Neuron (in vitro differentiated cells): Measurements from ENCODE around the gene PLXNA1.

Experiments
- H2AFZ ChIP-seq: one replicate; pipeline ENCODE4 v1.6.1; 2013; ENCODE audit warnings: low read depth, mild to moderate bottlenecking, inconsistent platforms, low read length, moderate library complexity
- H3K27me3 ChIP-seq: one replicate; pipeline ENCODE4 v1.6.1; 2013; ENCODE audit warnings: low read length; ENCODE audit not compliant: insufficient read depth
- H3K36me3 ChIP-seq: one replicate; pipeline ENCODE4 v1.6.1; 2013; ENCODE audit warnings: low read length; ENCODE audit not compliant: insufficient read depth
- H3K4me1 ChIP-seq: one replicate; pipeline ENCODE4 v1.6.1; 2013; ENCODE audit warnings: low read length; ENCODE audit not compliant: insufficient read depth
- H3K4me3 ChIP-seq: 2 replicates; pipeline ENCODE4 v1.5.1; 2013; ENCODE audit warnings: mild to moderate bottlenecking, low read length, moderate library complexity
- H3K9me3 ChIP-seq: one replicate; pipeline ENCODE4 v1.6.1; 2013; ENCODE audit warnings: low read length

PLXNA1 gene

GRCh38 chr3:126998728-126999127 lies 15.8 kb downstream of the PLXNA1 start:
- Histone ChIP-seq H2AFZ (no peak overlapping the region), H3K4me3 (no peak overlapping the region), H3K9me3 (no peaks in the 10 kb centered on the region), H3K36me3 (peaks cover 20% of the 10 kb centered on the region), H3K27me3 (no peaks in the 10 kb centered on the region), H3K4me1 (peaks cover 16% of the 10 kb centered on the region)

- Histone ChIP-seq H3K4me1 (peaks cover 16% of the 10 kb centered on the region), H3K9me3 (no peaks in the 10 kb centered on the region), H3K27me3 (no peaks in the 10 kb centered on the region), H3K4me3 (no peak overlapping the region), H2AFZ (no peak overlapping the region), H3K36me3 (peaks cover 15% of the 10 kb centered on the region)
These were observed 16.5 kb downstream of the PLXNA1 start for GRCh38 chr3:126999383-126999782.

- H2AFZ ChIP-seq, result no peak overlapping the region
- H3K36me3 ChIP-seq, result peaks cover 14% of the 10 kb centered on the region
- peaks cover 16% of the 10 kb centered on the region for H3K4me1 ChIP-seq
- no peak overlapping the region for H3K4me3 ChIP-seq
- no peaks in the 10 kb centered on the region for H3K9me3 ChIP-seq
- H3K27me3 ChIP-seq, result no peaks in the 10 kb centered on the region
These were observed 17.2 kb downstream of the PLXNA1 start for GRCh38 chr3:127000119-127000518.

GRCh38 chr3:127000761-127001160 lies 17.8 kb downstream of the PLXNA1 start:
- Histone ChIP-seq H3K9me3 (no peaks in the 10 kb centered on the region), H2AFZ (no peak overlapping the region), H3K4me1 (peaks cover 16% of the 10 kb centered on the region), H3K4me3 (no peak overlapping the region), H3K36me3 (peaks cover 10% of the 10 kb centered on the region), H3K27me3 (no peaks in the 10 kb centered on the region)

GRCh38 chr3:127001486-127002194 lies 18.7 kb downstream of the PLXNA1 start:
- H3K4me3 ChIP-seq, result no peak overlapping the region

GRCh38 chr3:127002195-127003174 lies 19.6 kb downstream of the PLXNA1 start:
- H3K4me1 ChIP-seq, result peaks cover 16% of the 10 kb centered on the region
- H3K4me3 ChIP-seq, result no peak overlapping the region
- H2AFZ ChIP-seq, result no peak overlapping the region
- peaks cover 7% of the 10 kb centered on the region for H3K36me3 ChIP-seq
- H3K9me3 ChIP-seq, result no peaks in the 10 kb centered on the region
- no peaks in the 10 kb centered on the region for H3K27me3 ChIP-seq

More at GRCh38 chr3:127001486-127002194, 18.7 kb downstream of the PLXNA1 start:
- H3K36me3 ChIP-seq, result peaks cover 8% of the 10 kb centered on the region
- H3K27me3 ChIP-seq, result no peaks in the 10 kb centered on the region
- no peaks in the 10 kb centered on the region for H3K9me3 ChIP-seq
- peaks cover 16% of the 10 kb centered on the region for H3K4me1 ChIP-seq
- H2AFZ ChIP-seq, result no peak overlapping the region

- Histone ChIP-seq H3K27me3 (no peaks in the 10 kb centered on the region), H3K36me3 (peaks cover 7% of the 10 kb centered on the region), H3K9me3 (no peaks in the 10 kb centered on the region), H2AFZ (no peak overlapping the region), H3K4me3 (no peak overlapping the region), H3K4me1 (peaks cover 16% of the 10 kb centered on the region)
These were observed 20.2 kb downstream of the PLXNA1 start for GRCh38 chr3:127003175-127003555.

- Histone ChIP-seq H3K4me1 (peaks cover 16% of the 10 kb centered on the region), H2AFZ (no peak overlapping the region), H3K4me3 (no peak overlapping the region), H3K27me3 (no peaks in the 10 kb centered on the region), H3K9me3 (no peaks in the 10 kb centered on the region), H3K36me3 (peaks cover 4% of the 10 kb centered on the region)
These were observed 20.8 kb downstream of the PLXNA1 start for GRCh38 chr3:127003601-127004280.

- peaks cover 8% of the 10 kb centered on the region for H3K36me3 ChIP-seq
- peaks cover 16% of the 10 kb centered on the region for H3K4me1 ChIP-seq
- no peaks in the 10 kb centered on the region for H3K27me3 ChIP-seq
- H3K9me3 ChIP-seq, result no peaks in the 10 kb centered on the region
- H3K4me3 ChIP-seq, result no peak overlapping the region
- no peak overlapping the region for H2AFZ ChIP-seq
These were observed 21.9 kb downstream of the PLXNA1 start for GRCh38 chr3:127004641-127005397.

- Histone ChIP-seq H3K27me3 (no peaks in the 10 kb centered on the region), H2AFZ (no peak overlapping the region), H3K36me3 (peaks cover 10% of the 10 kb centered on the region), H3K9me3 (no peaks in the 10 kb centered on the region), H3K4me1 (peaks cover 16% of the 10 kb centered on the region), H3K4me3 (no peak overlapping the region)
These were observed 23.1 kb downstream of the PLXNA1 start for GRCh38 chr3:127005864-127006500.

GRCh38 chr3:127006781-127007436 lies 24.0 kb downstream of the PLXNA1 start:
- Histone ChIP-seq H3K36me3 (peaks cover 13% of the 10 kb centered on the region), H3K4me1 (peaks cover 11% of the 10 kb centered on the region)

GRCh38 chr3:127008236-127008635 lies 25.3 kb downstream of the PLXNA1 start:
- peaks cover 4% of the 10 kb centered on the region for H3K4me1 ChIP-seq
- no peaks in the 10 kb centered on the region for H3K27me3 ChIP-seq
- no peaks in the 10 kb centered on the region for H3K9me3 ChIP-seq
- no peak overlapping the region for H3K4me3 ChIP-seq
- H3K36me3 ChIP-seq, result peaks cover 21% of the 10 kb centered on the region
- H2AFZ ChIP-seq, result no peak overlapping the region

More at GRCh38 chr3:127006781-127007436, 24.0 kb downstream of the PLXNA1 start:
- H3K27me3 ChIP-seq, result no peaks in the 10 kb centered on the region
- H3K4me3 ChIP-seq, result no peak overlapping the region
- H3K9me3 ChIP-seq, result no peaks in the 10 kb centered on the region
- H2AFZ ChIP-seq, result no peak overlapping the region
